ENCODE measurements around the gene CTAGE9. TPM values are rescaled to one million over a fixed set of nuclear protein-coding genes. Genes with fewer than 3 reads are reported as not detected.

The CTAGE9 gene
- total RNA-seq, 4 donors from 2014 or later: not detected

GRCh38 chr6:131682442-131682841, 28.4 kb downstream of the CTAGE9 start:
- Histone ChIP-seq H3K4me1 (no peaks in the 10 kb centered on the region), H3K27ac (replicated peaks in 1 of 4) (no peak overlapping the region), H3K36me3 (no peaks in the 10 kb centered on the region), H3K4me3 (no peak overlapping the region), H3K9me3 (no peaks in the 10 kb centered on the region), H3K27me3 (no peaks in the 10 kb centered on the region)
- TF ChIP-seq, protein P1, sequence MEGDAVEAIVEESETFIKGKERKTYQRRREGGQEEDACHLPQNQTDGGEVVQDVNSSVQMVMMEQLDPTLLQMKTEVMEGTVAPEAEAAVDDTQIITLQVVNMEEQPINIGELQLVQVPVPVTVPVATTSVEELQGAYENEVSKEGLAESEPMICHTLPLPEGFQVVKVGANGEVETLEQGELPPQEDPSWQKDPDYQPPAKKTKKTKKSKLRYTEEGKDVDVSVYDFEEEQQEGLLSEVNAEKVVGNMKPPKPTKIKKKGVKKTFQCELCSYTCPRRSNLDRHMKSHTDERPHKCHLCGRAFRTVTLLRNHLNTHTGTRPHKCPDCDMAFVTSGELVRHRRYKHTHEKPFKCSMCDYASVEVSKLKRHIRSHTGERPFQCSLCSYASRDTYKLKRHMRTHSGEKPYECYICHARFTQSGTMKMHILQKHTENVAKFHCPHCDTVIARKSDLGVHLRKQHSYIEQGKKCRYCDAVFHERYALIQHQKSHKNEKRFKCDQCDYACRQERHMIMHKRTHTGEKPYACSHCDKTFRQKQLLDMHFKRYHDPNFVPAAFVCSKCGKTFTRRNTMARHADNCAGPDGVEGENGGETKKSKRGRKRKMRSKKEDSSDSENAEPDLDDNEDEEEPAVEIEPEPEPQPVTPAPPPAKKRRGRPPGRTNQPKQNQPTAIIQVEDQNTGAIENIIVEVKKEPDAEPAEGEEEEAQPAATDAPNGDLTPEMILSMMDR (IDR thresholded peaks at IDR 0.05): no peak
- TF ChIP-seq EP300 (IDR thresholded peaks at IDR 0.05) (no peak), POLR2A (IDR thresholded peaks at IDR 0.05; ENCODE audit: low read depth) (no peak), POLR2AphosphoS5 (IDR thresholded peaks at IDR 0.05) (no peak)
- intact Hi-C loops (cut with DNase I): no loop called here
- no peak for DNase-seq (ENCODE audit: extremely low spot score)
- 67% methylated on average over 2 of the region's 2 CpGs for WGBS

GRCh38 chr6:131681585-131681984, 29.2 kb downstream of the CTAGE9 start:
- Histone ChIP-seq H3K27me3 (no peaks in the 10 kb centered on the region), H3K36me3 (no peaks in the 10 kb centered on the region), H3K27ac (replicated peaks in 1 of 4) (no peak overlapping the region), H3K4me1 (no peaks in the 10 kb centered on the region), H3K9me3 (no peaks in the 10 kb centered on the region), H3K4me3 (no peak overlapping the region)
- intact Hi-C loops (cut with DNase I): no loop called here
- DNase-seq (ENCODE audit: extremely low spot score): no peak
- TF ChIP-seq POLR2A (IDR thresholded peaks at IDR 0.05; ENCODE audit: low read depth): no peak
- TF ChIP-seq, protein P1 (IDR thresholded peaks at IDR 0.05): no peak
- no peak for TF ChIP-seq EP300 (IDR thresholded peaks at IDR 0.05)
- no peak for TF ChIP-seq POLR2AphosphoS5 (IDR thresholded peaks at IDR 0.05)

DNA sequence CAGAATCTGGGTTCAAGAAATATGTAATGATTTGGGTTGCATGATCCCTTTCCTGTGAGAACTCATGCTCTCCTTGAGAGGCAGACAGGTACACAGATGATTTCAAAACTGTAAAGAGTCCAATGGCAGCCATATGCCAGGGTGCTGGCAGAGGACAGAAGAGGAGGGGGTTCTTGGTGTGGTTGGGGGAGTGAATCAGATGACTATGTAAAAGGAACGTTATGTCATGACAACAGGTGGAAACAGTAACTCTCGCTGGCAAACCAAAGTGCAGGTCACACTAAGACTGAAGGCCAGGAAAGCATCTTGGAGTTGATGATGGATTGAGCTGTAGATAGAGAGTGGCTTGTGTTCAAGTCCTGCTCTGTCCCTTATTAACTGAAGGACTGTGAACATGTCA, 29.9 kb downstream of the CTAGE9 start:
- TF ChIP-seq, protein P1 (IDR thresholded peaks at IDR 0.05): no peak
- no peak for TF ChIP-seq POLR2A (IDR thresholded peaks at IDR 0.05; ENCODE audit: low read depth)
- TF ChIP-seq EP300 (IDR thresholded peaks at IDR 0.05): no peak
- no peak for TF ChIP-seq POLR2AphosphoS5 (IDR thresholded peaks at IDR 0.05)
- H3K27ac ChIP-seq (replicated peaks in 1 of 4): no peak overlapping the region
- H3K27me3 ChIP-seq: no peaks in the 10 kb centered on the region
- WGBS: 88% methylated on average over 2 of the region's 2 CpGs
- intact Hi-C loops (cut with DNase I): no loop called here
- H3K4me3 ChIP-seq: no peak overlapping the region
- H3K4me1 ChIP-seq: no peaks in the 10 kb centered on the region
- no peaks in the 10 kb centered on the region for H3K9me3 ChIP-seq
- no peak for DNase-seq (ENCODE audit: extremely low spot score)
- H3K36me3 ChIP-seq: no peaks in the 10 kb centered on the region

- DNase-seq (ENCODE audit: extremely low spot score): no peak
- 88% methylated on average over 5 of the region's 5 CpGs for WGBS
- no peak overlapping the region for H3K4me3 ChIP-seq
- H3K27me3 ChIP-seq: no peaks in the 10 kb centered on the region
- no peak overlapping the region for H3K27ac ChIP-seq (replicated peaks in 1 of 4)
- no peaks in the 10 kb centered on the region for H3K4me1 ChIP-seq
- intact Hi-C loops (cut with DNase I): no loop called here
- no peaks in the 10 kb centered on the region for H3K9me3 ChIP-seq
- H3K36me3 ChIP-seq: no peaks in the 10 kb centered on the region
- TF ChIP-seq EP300 (IDR thresholded peaks at IDR 0.05) (no peak), POLR2A (IDR thresholded peaks at IDR 0.05; ENCODE audit: low read depth) (no peak), POLR2AphosphoS5 (IDR thresholded peaks at IDR 0.05) (no peak)
- TF ChIP-seq, protein P1 (IDR thresholded peaks at IDR 0.05): no peak
These were observed 32.4 kb downstream of the CTAGE9 start for GRCh38 chr6:131678442-131678841.

DNA sequence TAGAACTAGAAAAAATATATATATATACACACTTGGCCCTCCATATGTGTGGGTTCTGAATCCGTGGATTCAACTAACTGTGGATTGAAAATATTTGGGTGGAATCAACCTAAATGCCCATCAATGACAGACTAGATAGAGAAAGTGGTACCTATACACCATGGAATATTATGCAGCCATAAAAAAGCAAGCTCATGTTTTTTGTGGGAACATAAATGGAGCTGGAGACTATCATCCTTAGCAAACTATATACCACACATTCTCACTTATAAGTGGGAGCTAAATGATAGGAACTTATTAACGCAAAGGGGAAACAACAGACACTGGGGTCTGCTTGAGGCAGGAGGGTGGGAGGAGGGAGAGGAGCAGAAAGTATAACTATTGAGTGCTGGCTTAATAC, 37.6 kb downstream of the CTAGE9 start:
- H3K27ac ChIP-seq (replicated peaks in 1 of 4): no peak overlapping the region
- intact Hi-C loops (cut with DNase I): no loop called here
- H3K9me3 ChIP-seq: no peaks in the 10 kb centered on the region
- TF ChIP-seq, protein P1 (IDR thresholded peaks at IDR 0.05): no peak
- TF ChIP-seq EP300 (IDR thresholded peaks at IDR 0.05): no peak
- no peak for TF ChIP-seq POLR2A (IDR thresholded peaks at IDR 0.05; ENCODE audit: low read depth)
- no peak for TF ChIP-seq POLR2AphosphoS5 (IDR thresholded peaks at IDR 0.05)
- no peaks in the 10 kb centered on the region for H3K4me1 ChIP-seq
- DNase-seq (ENCODE audit: extremely low spot score): no peak
- no peak overlapping the region for H3K4me3 ChIP-seq
- WGBS: 98% methylated on average over 2 of the region's 2 CpGs
- no peaks in the 10 kb centered on the region for H3K27me3 ChIP-seq
- H3K36me3 ChIP-seq: no peaks in the 10 kb centered on the region

All from esophagus muscularis mucosa (tissue), 4 donors.